ENCODE results near the gene PHF21A. TPM values are rescaled to one million over a fixed set of nuclear protein-coding genes. Genes with fewer than 3 reads are reported as not detected.
A peak's percentile ranks its signal among the peaks of the same experiment; 100 is the strongest.
"Not testable (repeated sequence)": the region's sequence is repeated elsewhere in the genome, so short reads cannot be mapped to it uniquely, and the experiment has no call there.

PHF21A gene
- total RNA-seq, 2 experiments from 2014 or later = 36.2 to 40.4 TPM

DNA sequence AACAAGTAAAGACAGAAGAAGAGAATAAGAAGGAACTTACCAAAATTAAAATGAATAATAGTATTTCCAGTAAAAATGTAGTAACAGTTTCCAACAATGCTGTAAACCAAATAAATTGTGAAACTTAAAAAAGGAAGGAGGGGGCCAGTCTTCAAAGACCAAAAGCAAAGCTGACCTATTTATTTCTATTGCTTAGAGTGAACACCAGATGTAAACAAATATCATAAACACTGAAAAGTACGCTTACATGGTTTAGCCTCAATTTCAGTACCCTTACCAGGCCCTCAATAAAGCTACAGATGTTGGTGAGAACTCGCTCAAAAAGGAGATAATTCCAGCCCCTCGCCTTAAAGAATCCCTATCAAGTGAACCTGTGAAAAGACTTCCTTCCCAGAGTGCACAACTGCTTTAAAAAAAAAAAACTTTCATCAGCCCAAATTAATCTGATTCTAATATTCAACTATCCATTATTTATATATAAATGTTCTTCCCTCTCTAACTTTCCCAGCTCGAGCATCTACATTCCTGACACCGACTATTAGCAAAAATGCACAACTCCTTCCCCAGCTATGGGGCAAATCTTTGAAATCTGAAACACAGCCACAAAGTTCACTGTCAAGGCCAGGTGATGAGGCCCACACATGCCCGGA lies 2.4 kb downstream of the PHF21A start:
- CTCF ChIA-PET = interaction anchor here (1.0 to 2.2 kb wide), 5 partner anchors 9 to 154 kb away, joined by 3 to 11 read pairs (median 3); no protein-coding TSS in a partner anchor
- Mint-ChIP-seq H3K27me3 (no peaks in the 10 kb centered on the region), H3K4me1 (ENCODE audit: low read depth) (peaks cover 52% of the 10 kb centered on the region), H3K36me3 (ENCODE audit: low read depth) (peaks cover 2% of the 10 kb centered on the region), H3K4me3 (peak overlapping the region; percentile 87), H3K9me3 (no peaks in the 10 kb centered on the region), H3K27ac (peak overlapping the region; percentile 96)
- POLR2A ChIA-PET = interaction anchor here (1.0 kb wide), 1 partner anchor 316 kb away, joined by 3 read pairs; no protein-coding TSS in a partner anchor
- TF ChIP-seq CTCF (IDR thresholded peaks at IDR 0.05) = no peak
- ATAC-seq (no peak), DNase-seq (no peak)
- intact Hi-C loops (cut with micrococcal nuclease) = no loop called here

GRCh38 chr11:46117842-46118241 lies 3.4 kb downstream of the PHF21A start:
- H3K9me3 Mint-ChIP-seq = no peaks in the 10 kb centered on the region
- DNase-seq (no peak), ATAC-seq (no peak)
- no peak for TF ChIP-seq CTCF (IDR thresholded peaks at IDR 0.05)
- intact Hi-C loops (cut with micrococcal nuclease) = no loop called here
- POLR2A ChIA-PET = no interaction called here
- peak overlapping the region; percentile 96 for H3K27ac Mint-ChIP-seq
- no peaks in the 10 kb centered on the region for H3K27me3 Mint-ChIP-seq
- peaks cover 2% of the 10 kb centered on the region for H3K36me3 Mint-ChIP-seq (ENCODE audit: low read depth)
- CTCF ChIA-PET = interaction anchor here (0.9 to 2.2 kb wide), 8 partner anchors 12 to 222 kb away, joined by 3 to 11 read pairs (median 4); partner anchors contain the start of gene PEX16
- peaks cover 53% of the 10 kb centered on the region for H3K4me1 Mint-ChIP-seq (ENCODE audit: low read depth)
- peak overlapping the region; percentile 87 for H3K4me3 Mint-ChIP-seq

DNA sequence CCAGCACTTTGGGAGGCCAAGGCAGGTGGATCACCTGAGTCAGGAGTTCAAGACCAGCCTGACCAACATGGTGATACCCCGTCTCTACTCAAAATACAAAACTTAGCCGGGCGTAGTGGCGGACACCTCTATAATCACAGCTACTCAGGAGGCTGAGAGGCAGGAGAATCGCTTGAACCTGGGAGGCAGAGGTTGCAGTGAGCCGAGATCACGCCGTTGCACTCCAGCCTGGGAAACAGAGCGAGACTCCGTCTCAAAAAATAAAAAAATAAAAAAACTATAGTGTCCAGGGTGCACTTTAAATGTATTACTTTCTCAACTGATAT lies 4.6 kb downstream of the PHF21A start:
- peak overlapping the region; percentile 71 for H3K27ac Mint-ChIP-seq
- CTCF ChIA-PET = interaction anchor here (1.0 to 1.6 kb wide), 5 partner anchors 11 to 235 kb away, joined by 3 to 5 read pairs (median 4); no protein-coding TSS in a partner anchor
- DNase-seq; H3K27me3 Mint-ChIP-seq; intact Hi-C loops (cut with micrococcal nuclease); ATAC-seq; H3K36me3 Mint-ChIP-seq (ENCODE audit: low read depth); H3K9me3 Mint-ChIP-seq: not testable (repeated sequence)
- POLR2A ChIA-PET = interaction anchor here (1.1 kb wide), 1 partner anchor 123 kb away, joined by 3 read pairs; no protein-coding TSS in a partner anchor
- peaks cover 54% of the 10 kb centered on the region for H3K4me1 Mint-ChIP-seq (ENCODE audit: low read depth)
- H3K4me3 Mint-ChIP-seq = peak overlapping the region; percentile 39

- Mint-ChIP-seq H3K36me3 (ENCODE audit: low read depth) (peaks cover 2% of the 10 kb centered on the region), H3K9me3 (no peaks in the 10 kb centered on the region), H3K4me3 (peak overlapping the region; percentile 39), H3K27ac (peak overlapping the region; percentile 71), H3K4me1 (ENCODE audit: low read depth) (peaks cover 54% of the 10 kb centered on the region), H3K27me3 (no peaks in the 10 kb centered on the region)
- CTCF ChIA-PET = interaction anchor here (1.0 to 1.6 kb wide), 6 partner anchors 11 to 236 kb away, joined by 3 to 6 read pairs (median 4); no protein-coding TSS in a partner anchor
- TF ChIP-seq CTCF (IDR thresholded peaks at IDR 0.05) = no peak
- ATAC-seq = no peak
- POLR2A ChIA-PET = interaction anchor here (1.0 to 1.1 kb wide), 2 partner anchors 16 to 123 kb away, joined by 3 to 4 read pairs; no protein-coding TSS in a partner anchor
- DNase-seq = no peak
- intact Hi-C loops (cut with micrococcal nuclease) = no loop called here
These were observed 5.1 kb downstream of the PHF21A start for GRCh38 chr11:46116007-46116711.

- Mint-ChIP-seq H3K36me3 (ENCODE audit: low read depth) (peaks cover 1% of the 10 kb centered on the region), H3K9me3 (no peaks in the 10 kb centered on the region), H3K27me3 (no peaks in the 10 kb centered on the region), H3K4me1 (ENCODE audit: low read depth) (peaks cover 54% of the 10 kb centered on the region), H3K27ac (peak overlapping the region; percentile 72), H3K4me3 (peak overlapping the region; percentile 18)
- ATAC-seq = no peak
- no peak for DNase-seq
- ChIA-PET CTCF (interaction anchor here (1.5 to 1.6 kb wide), 4 partner anchors 10 to 149 kb away, joined by 3 to 6 read pairs (median 4); no protein-coding TSS in a partner anchor), POLR2A (interaction anchor here (1.0 kb wide), 1 partner anchor 15 kb away, joined by 4 read pairs; no protein-coding TSS in a partner anchor)
- intact Hi-C loops (cut with micrococcal nuclease) = no loop called here
- TF ChIP-seq CTCF (IDR thresholded peaks at IDR 0.05) = no peak
These were observed 6.3 kb downstream of the PHF21A start for GRCh38 chr11:46114961-46115360.

All from activated CD8-positive, alpha-beta T cell treated with anti-CD3 and anti-CD28 coated beads for 36 hours (primary cell).